Fibroblast of lung (primary cell): ENCODE measurements around the gene MRPS18A. TPM values are rescaled to one million over a fixed set of nuclear protein-coding genes. Genes with fewer than 3 reads are reported as not detected.

Source experiments
- DNase-seq, 2 donors: peaks; one replicate each; pipeline versions ENCODE4 v3.0.0 to v3.0.0-alpha.2; 2010; ENCODE audit warnings: low read depth in 2 of 2
- H2AFZ ChIP-seq: 2 replicates; pipeline ENCODE4 v1.5.1; 2012; ENCODE audit warnings: low read length, control low read depth, inconsistent platforms
- H3K27ac ChIP-seq: 2 replicates; pipeline ENCODE4 v1.5.1; 2011; ENCODE audit warnings: low read length, control low read depth; ENCODE audit not compliant: insufficient read depth
- H3K27me3 ChIP-seq: 2 replicates; pipeline ENCODE4 v1.5.1; 2011; ENCODE audit warnings: mild to moderate bottlenecking, low read length; ENCODE audit not compliant: control insufficient read depth, insufficient read depth
- H3K36me3 ChIP-seq: 2 replicates; pipeline ENCODE4 v1.5.1; 2011; ENCODE audit warnings: low read length; ENCODE audit not compliant: control insufficient read depth, insufficient read depth
- H3K4me1 ChIP-seq: 2 replicates; pipeline ENCODE4 v1.5.1; 2011; ENCODE audit warnings: low read length; ENCODE audit not compliant: control insufficient read depth, insufficient read depth; ENCODE audit errors: extremely low read depth
- H3K4me2 ChIP-seq: 2 replicates; pipeline ENCODE4 v1.5.1; 2011; ENCODE audit warnings: low read length, control low read depth; ENCODE audit not compliant: insufficient read depth; ENCODE audit errors: extremely low read depth
- H3K4me3 ChIP-seq, 4 experiments: fragments of 200-600 bp in 1 of 4; sonication (generic) in 1 of 4; replicated peaks in 1 of 4; 2 replicates each; pipeline ENCODE4 v1.5.1; 2011 to 2016; ENCODE audit warnings: low read length in 4 of 4, low read depth in 3 of 4, mild to moderate bottlenecking in 3 of 4, control low read depth in 2 of 4, inconsistent platforms in 1 of 4, mixed read lengths in 1 of 4; ENCODE audit not compliant: insufficient read depth in 1 of 4; ENCODE audit errors: control extremely low read depth in 1 of 4
- H3K79me2 ChIP-seq: 2 replicates; pipeline ENCODE4 v1.5.1; 2012; ENCODE audit warnings: mild to moderate bottlenecking, low read length, inconsistent platforms; ENCODE audit not compliant: control insufficient read depth, insufficient read depth
- H3K9ac ChIP-seq: 2 replicates; pipeline ENCODE4 v1.5.1; 2011; ENCODE audit warnings: mild to moderate bottlenecking, low read length, control low read depth; ENCODE audit not compliant: insufficient read depth
- H3K9me3 ChIP-seq: 2 replicates; pipeline ENCODE4 v1.5.1; 2012; ENCODE audit warnings: low read depth, low read length; ENCODE audit not compliant: control insufficient read depth, insufficient read depth
- H4K20me1 ChIP-seq: 2 replicates; pipeline ENCODE4 v1.5.1; 2011; ENCODE audit warnings: low read length; ENCODE audit not compliant: control insufficient read depth, insufficient read depth; ENCODE audit errors: extremely low read depth
- CTCF ChIP-seq, 2 donors: IDR thresholded peaks in 1 of 2; conservative IDR thresholded peaks in 1 of 2; 1 replicate in 1 of 2; 2 replicates in 1 of 2; pipeline ENCODE4 v1.5.1; 2011 to 2012; ENCODE audit warnings: low read length in 2 of 2, control low read depth in 1 of 2, inconsistent platforms in 1 of 2, low read depth in 1 of 2, mild to moderate bottlenecking in 1 of 2
- EZH2 ChIP-seq: IDR thresholded peaks from 2 replicates; pipeline ENCODE4 v1.5.1; 2012; ENCODE audit warnings: low read length, control low read depth, mild to moderate bottlenecking; ENCODE audit errors: missing control alignments
- polyA plus RNA-seq, 2 donors: library from polyadenylated mRNA; depleted of rRNA in 1 of 2; stranded (reverse) in 1 of 2; unstranded in 1 of 2; fragments of >200 nt; gene quantifications; 2 replicates each; pipeline ENCODE4 v1.2.1, GENCODE V29; 2011 to 2012; ENCODE audit warnings: missing spikeins in 1 of 2
- total RNA-seq: library from RNA; depleted of rRNA; stranded (reverse); fragments of >200 nt; gene quantifications from 2 replicates; pipeline ENCODE4 v1.2.1, GENCODE V29; 2014

MRPS18A gene
- total and polyA plus RNA-seq, 2 donors (not counting 1 experiment from before 2014, with no cell fraction given), result 31.8 to 42.1 TPM

- no peak overlapping the region for H2AFZ ChIP-seq
- H3K4me3 ChIP-seq, result no peak overlapping the region
- H4K20me1 ChIP-seq, result no peaks in the 10 kb centered on the region
- H3K36me3 ChIP-seq, result peaks cover 31% of the 10 kb centered on the region
- DNase-seq, result no peak
- no peak overlapping the region for H3K4me2 ChIP-seq
- H3K9me3 ChIP-seq, result no peaks in the 10 kb centered on the region
- H3K9ac ChIP-seq, result no peak overlapping the region
- peaks cover 8% of the 10 kb centered on the region for H3K4me1 ChIP-seq
- TF ChIP-seq EZH2, result no peak
- TF ChIP-seq CTCF (conservative IDR thresholded peaks at IDR 0.05 in 1 of 2, IDR thresholded peaks at IDR 0.05 in 1 of 2; ENCODE audit: low read depth in 1 of 2, low read length in 2 of 2), result no peak
- H3K27ac ChIP-seq, result no peak overlapping the region
- no peaks in the 10 kb centered on the region for H3K27me3 ChIP-seq
- H3K79me2 ChIP-seq, result no peaks in the 10 kb centered on the region
Measured at GRCh38 chr6:43674921-43675320, 12.7 kb downstream of the MRPS18A start.

GRCh38 chr6:43674291-43674690 is 13.3 kb downstream of the MRPS18A start:
- peaks cover 29% of the 10 kb centered on the region for H3K36me3 ChIP-seq
- H3K9ac ChIP-seq, result no peak overlapping the region
- H3K27me3 ChIP-seq, result no peaks in the 10 kb centered on the region
- H3K4me1 ChIP-seq, result peaks cover 9% of the 10 kb centered on the region
- no peak overlapping the region for H3K4me3 ChIP-seq
- no peaks in the 10 kb centered on the region for H3K79me2 ChIP-seq
- peak overlapping the region; percentile 28 for H3K27ac ChIP-seq
- TF ChIP-seq CTCF (conservative IDR thresholded peaks at IDR 0.05 in 1 of 2, IDR thresholded peaks at IDR 0.05 in 1 of 2; ENCODE audit: low read depth in 1 of 2, low read length in 2 of 2), result no peak
- no peak for TF ChIP-seq EZH2
- H2AFZ ChIP-seq, result no peak overlapping the region
- no peak for DNase-seq
- no peaks in the 10 kb centered on the region for H3K9me3 ChIP-seq
- H4K20me1 ChIP-seq, result no peaks in the 10 kb centered on the region
- no peak overlapping the region for H3K4me2 ChIP-seq

- Histone ChIP-seq H3K36me3 (peaks cover 29% of the 10 kb centered on the region), H3K27me3 (no peaks in the 10 kb centered on the region), H2AFZ (no peak overlapping the region), H3K4me2 (peak overlapping the region; percentile 35), H3K9me3 (no peaks in the 10 kb centered on the region), H3K9ac (peak overlapping the region; percentile 16), H3K4me1 (peaks cover 14% of the 10 kb centered on the region), H3K27ac (peak overlapping the region; percentile 28), H3K4me3 (no peak overlapping the region), H3K79me2 (no peaks in the 10 kb centered on the region), H4K20me1 (no peaks in the 10 kb centered on the region)
- peak in 1 of 2 donors; percentile 86 for DNase-seq
- no peak for TF ChIP-seq EZH2
- TF ChIP-seq CTCF (conservative IDR thresholded peaks at IDR 0.05 in 1 of 2, IDR thresholded peaks at IDR 0.05 in 1 of 2; ENCODE audit: low read depth in 1 of 2, low read length in 2 of 2), result no peak
Measured at GRCh38 chr6:43673444-43674084, 14.0 kb downstream of the MRPS18A start.
